HG03460 (cell line): ENCODE data around the gene TRMT61A.

Experiments
- ATAC-seq: cut with Tn5 transposase; IDR thresholded peaks from one replicate; pipeline ENCODE4 v1.9.1; 2021; ENCODE audit not compliant: unreplicated experiment

The TRMT61A gene

DNA sequence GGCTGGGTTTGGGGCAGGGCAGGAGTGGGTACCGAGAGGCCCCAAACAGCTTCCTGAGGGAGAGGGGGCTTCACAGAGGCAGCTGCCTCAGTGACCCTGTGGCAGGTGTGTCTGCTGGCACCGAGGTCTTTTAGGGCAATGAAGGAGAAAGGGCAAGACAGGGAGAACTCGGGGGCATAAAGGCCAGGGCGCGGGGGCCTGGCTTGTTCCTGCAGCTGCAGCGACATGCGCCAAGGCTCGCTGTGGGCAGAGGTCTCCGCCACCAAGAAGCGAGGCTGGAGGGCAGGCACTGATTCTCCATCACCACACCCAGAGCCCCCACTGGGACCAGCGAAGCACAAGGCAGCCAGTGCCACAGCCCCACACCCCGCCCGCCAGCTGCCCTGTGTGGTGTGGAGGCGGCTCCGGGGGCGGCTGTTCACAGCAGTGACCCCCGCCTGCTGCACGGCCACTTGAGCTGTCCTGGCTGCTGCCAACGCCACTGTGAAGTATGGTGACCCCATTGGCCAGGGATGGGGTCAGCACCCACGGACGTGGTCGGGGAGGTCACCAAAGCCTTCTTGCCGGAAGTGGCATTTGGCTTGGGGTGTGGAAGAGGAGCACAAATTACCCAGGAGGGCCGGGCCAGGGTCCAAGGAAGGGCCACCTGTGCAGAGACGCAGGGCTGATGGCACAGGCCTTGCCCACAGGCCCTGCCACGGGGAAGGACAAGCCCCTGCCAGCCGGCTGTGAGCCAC is 17.1 kb downstream of the TRMT61A start:
- ATAC-seq: no peak

DNA sequence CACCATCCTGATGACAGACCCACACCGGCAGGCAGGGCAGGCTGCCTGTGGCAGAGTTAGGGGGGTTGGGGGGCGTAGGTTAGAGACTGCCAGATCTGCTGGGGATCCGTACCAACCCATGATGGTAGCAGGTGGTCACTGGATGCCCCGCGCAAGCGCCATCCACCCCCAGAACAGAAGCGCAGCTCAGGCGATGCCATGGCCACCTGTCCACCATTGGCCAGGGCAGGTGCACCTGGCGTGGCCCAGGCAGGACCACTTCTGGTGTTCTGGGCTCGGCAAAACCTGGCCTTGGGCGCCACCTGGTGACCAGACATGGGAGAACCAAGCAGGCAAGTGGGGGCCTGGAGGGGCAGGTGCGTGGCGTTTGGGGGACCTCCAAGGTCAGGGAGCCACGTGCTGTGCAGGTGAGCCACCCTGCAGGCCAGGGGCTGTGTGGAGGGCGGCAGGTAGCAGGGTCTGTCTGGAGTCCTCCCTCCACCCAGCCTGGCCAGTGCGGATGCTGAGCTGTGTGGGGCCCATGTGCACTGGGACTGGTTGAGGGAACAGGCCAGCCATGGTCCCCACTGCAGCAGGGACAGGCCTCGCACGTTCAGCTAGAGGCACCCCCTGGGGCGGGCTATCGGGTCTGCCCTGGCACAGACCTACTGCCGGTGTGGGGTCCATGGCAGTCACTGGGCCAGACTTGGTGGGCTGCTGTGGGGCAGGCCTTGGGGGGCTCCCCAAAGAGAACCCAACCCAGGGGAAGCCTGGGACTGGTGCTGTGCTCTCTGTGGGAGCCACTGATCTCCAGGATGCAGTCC is 17.9 kb downstream of the TRMT61A start:
- no peak for ATAC-seq

GRCh38 chr14:103547455-103547940 is 18.5 kb downstream of the TRMT61A start:
- ATAC-seq: no peak

GRCh38 chr14:103547941-103548462 is 19.0 kb downstream of the TRMT61A start:
- no peak for ATAC-seq

- ATAC-seq: no peak
These were observed 19.7 kb downstream of the TRMT61A start for GRCh38 chr14:103548463-103549351.

DNA sequence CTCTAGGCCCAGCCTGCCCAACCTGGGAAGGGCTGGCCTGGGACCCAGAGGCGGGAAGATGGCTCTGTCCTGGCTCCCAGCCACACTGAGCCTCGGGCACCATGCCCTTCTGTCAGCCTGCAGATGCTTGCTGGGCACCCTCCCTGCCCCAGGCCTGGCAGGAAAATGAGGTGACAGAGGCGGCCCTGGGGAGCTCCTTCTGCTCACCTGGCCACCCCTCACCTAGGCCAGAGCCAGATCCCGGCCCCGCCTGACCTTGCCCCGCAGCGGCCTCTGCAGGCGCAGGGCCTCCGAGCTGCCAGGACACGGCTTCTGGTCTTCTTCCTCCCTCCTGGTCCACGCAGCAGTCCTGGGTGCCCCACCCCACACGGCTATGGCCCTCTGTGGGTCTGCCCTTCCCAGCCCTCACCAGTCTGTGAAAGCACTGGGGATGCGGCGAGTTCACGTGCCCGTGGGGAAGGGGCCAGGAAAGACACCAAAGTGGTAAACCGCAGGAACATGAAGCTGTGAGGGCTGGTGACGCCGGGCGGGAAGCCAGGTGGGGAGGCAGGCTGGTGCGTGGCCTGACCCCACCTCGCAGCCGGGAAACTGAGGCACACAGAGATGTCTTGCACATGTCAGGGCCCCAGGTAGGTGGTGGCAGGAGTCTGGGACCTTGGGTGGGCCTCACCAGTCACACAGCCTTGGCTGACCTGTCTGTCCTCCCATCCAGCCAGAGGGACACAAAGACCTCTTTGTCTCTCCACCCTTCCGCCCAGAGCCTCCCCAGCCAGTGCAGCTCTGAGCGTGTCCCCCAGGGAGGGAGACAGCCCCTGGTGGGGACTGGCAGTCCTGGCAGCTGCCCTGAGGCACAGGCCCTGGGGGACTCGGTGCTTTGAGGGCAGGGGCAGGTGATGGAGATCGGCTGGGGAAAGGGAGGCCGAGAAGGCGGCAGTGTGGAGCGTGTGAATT is 20.6 kb downstream of the TRMT61A start:
- no peak for ATAC-seq

DNA sequence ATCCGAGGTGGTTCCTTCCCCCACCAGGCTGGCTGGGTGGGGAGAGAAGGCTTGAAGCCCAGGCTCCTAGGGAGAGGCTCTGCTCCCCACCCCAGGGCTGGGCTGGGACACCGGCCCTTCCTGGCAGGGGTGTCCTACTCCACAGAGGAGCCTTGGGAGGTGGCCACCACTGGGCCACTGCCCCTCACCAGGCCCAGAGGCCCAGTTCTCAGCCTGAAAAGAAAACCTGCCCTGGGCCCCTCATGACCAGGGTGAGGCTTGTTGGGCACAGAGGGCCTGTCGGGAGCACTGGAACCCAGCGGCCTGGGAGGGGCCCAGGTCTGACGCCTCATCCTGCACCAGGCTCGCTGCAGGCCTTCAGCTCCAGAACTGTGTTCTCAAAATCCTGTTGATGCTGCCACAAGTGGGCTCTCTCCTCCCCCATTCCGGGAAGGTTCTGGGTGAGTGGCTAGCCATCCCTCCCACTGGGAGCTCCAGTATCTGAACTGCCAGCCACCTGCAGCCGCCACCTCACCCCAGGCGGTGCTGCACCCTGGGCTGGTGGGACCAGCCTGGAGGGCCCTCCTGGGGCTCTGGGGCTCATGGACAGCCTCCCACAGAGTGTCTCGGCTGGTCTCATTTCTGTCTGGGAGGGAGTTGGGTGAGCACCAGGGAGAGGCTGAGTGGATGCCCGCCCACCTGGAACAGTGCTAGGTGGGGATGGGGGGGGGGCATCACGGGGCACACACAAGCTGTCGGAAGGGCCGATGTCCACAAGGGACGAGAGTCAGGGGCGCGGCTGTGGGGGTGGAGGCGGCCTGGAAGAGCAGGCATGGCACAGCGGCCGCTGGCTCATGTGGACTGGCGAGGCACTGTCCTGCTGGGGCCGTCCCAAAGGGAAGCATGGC is 21.7 kb downstream of the TRMT61A start:
- no peak for ATAC-seq

- no peak for ATAC-seq
These were observed 22.4 kb downstream of the TRMT61A start for GRCh38 chr14:103551338-103551762.

DNA sequence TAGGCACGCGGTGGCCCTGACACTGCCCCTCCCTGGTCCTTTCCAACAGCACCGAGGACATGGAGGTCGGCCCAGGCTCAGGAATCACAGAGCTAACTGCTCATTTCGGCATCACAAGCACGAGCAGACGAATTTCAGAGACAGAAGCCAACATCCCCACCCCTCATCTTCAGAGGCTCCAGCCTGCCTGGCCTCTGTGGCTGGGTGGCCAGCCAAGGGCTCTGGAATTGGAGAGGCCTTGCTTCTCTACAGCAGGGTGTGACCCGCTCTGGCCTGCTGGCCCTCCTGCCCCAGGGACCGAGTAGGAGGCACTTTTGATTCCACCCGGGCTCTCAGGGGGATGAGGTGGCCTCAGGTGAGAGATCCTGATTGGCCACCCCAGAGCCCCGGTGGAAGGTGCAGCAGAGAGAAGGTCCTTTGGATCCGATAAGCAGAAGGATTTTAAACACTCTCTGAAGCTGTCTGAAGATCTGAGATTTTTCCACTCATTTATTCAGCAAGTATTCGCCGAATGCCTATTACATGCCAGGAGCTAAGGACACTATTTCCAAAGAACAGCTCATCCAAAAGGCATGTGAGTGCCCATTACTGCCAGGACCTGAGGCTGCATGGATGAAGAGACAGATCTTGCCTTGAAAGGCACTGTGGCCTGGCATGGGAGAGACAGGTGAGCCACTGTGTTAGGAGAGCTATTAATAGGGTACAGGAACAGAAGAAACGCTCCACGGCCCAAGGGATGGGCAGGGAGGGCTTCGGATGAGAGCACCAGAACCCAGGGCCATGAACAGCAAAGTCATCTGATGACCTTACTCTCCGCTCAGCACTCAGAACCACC is 23.2 kb downstream of the TRMT61A start:
- no peak for ATAC-seq

DNA sequence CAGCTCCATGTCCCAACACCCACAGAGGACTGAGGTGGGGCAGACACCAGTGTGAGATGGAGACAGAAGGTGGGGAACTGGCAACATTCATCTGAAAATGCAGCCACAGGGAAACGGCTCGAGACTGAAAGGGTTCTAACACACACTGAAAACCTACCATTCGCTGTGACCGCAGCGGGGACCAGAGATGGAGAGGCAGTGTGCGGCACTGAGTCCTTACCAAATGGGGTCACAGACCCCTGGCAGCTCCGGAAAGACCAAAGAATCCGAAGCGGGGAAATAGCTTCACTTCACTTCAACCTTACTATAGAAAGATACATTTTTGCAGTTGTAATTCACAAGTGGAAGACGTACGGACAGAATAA is 23.8 kb downstream of the TRMT61A start:
- ATAC-seq: no peak

DNA sequence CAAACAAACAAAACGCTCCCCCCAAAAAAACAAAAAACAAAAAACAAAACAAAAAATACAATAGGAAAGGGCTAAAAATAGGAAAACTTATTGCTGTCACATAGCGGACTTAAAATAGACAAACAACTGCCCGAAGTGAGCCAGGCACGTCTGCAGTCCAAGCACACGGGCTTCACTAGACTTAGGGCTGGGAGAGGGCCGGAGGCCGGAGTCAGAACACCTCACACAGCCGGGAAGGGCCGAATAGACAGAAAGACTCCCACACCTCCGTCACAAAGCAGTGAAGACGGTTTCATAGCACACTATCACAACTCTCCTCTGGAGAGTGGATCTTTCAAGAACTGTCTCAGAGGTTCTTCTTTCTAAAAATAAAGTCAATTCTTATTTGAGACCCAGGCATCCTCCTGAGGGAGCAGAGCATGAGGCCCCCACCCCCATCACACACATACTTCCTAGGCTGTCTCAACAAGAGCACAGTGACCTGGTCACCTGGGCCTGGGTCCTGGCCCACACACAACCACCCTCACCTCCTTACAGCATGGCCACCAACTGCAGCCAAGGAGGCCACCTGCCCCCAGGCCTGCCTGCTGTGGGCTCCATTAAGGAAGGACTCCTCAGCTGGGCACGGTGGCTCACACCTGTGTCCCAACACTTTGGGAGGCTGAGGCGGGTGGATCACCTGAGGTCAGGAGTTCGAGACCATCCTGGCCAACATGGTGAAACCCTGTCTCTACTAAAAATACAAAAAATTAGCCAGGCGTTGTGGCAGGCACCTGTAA is 26.8 kb downstream of the TRMT61A start:
- ATAC-seq: no peak

DNA sequence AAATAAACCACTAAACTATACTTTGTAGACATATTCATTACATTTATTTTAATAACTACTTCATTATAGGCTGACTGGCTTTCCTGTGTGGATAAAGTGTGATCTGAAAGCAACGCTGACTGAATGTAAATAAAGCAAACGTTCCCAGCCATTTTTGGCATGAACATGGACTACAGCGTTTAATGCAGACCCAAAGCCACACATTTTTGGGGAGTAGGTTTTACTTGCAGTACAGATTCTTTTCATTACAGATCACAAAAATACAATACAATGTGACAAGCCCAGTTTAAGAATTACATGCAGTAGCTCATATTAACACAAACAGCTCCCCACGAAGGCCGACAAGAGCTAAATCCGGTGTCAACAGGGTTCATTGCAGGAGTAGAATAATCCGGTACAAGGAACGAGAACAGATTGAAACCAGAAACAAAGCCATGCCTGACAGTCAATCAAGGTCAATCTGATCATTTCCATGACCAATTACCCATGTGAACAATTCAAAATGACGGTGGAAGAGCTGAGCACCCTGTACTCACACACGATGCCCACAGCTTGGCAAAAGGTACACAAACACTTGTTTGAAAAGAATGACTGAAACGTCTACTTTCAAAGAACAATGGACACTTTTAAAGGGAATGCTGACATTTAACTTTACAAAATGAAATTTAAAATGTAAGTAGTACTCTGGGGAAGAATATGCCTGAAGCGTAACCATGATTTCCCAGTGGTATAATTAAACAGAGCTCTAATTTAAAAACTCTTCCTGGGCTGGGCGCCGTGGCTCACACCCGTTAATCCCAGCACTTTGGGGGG is 28.2 kb downstream of the TRMT61A start:
- no peak for ATAC-seq

GRCh38 chr14:103558071-103558882 is 29.3 kb downstream of the TRMT61A start:
- no peak for ATAC-seq

GRCh38 chr14:103559766-103560165 is 30.8 kb downstream of the TRMT61A start:
- no peak for ATAC-seq

DNA sequence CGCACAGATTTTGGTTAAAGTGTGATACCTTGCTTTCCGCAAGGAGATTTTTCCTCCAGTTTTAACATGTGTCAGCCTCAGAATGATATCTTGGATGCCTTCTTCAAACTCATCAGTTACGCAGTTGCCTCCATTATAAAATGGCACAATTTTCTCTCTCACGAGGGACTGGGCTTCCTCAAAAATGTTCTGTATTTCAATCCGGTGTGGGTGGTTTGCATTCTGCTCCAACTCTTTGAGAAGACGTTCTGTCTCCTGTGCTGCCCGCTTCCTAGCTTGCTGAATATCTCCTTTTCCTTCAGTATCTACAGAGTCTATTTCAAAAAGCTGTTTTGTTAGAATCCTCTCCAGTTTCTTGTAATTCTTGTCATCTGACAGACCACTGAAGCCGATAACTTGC is 31.7 kb downstream of the TRMT61A start:
- no peak for ATAC-seq
